SU-DHL-6 (cell line): ENCODE measurements around the gene NPAT.

Experiments used
- H2AFZ ChIP-seq: fragments of 200-600 bp; sonication (generic); 2 replicates; pipeline ENCODE4 v1.6.1; 2014; ENCODE audit warnings: low read depth, mild to moderate bottlenecking, moderate library complexity, mixed read lengths, antibody characterized with exemption, low read length; ENCODE audit not compliant: severe bottlenecking
- H3F3A ChIP-seq: fragments of 200-600 bp; shearing (Covaris generic); 2 replicates; pipeline ENCODE4 v1.6.0; 2016; ENCODE audit warnings: antibody characterized with exemption, mild to moderate bottlenecking; ENCODE audit not compliant: insufficient read depth
- H3K27ac ChIP-seq: fragments of 200-600 bp; sonication (generic); 2 replicates; pipeline ENCODE4 v1.5.1; 2016; ENCODE audit warnings: low read depth, mild to moderate bottlenecking, low read length, moderate library complexity, mixed read lengths
- H3K27me3 ChIP-seq: fragments of 200-600 bp; sonication (generic), shearing (Covaris generic); 2 replicates; pipeline ENCODE4 v1.6.0; 2014; ENCODE audit warnings: mild to moderate bottlenecking, low read length
- H3K36me3 ChIP-seq: fragments of 200-600 bp; sonication (generic); 2 replicates; pipeline ENCODE4 v1.6.1; 2014; ENCODE audit warnings: mild to moderate bottlenecking, low read length, mixed read lengths
- H3K4me2 ChIP-seq: fragments of 300-600, 200-600 bp; shearing (Covaris generic), sonication (generic); 2 replicates; pipeline ENCODE4 v1.6.0; 2014; ENCODE audit warnings: low read length, low read depth, mild to moderate bottlenecking; ENCODE audit not compliant: poor library complexity, severe bottlenecking
- H3K4me3 ChIP-seq: fragments of 200-600 bp; sonication (generic); 2 replicates; pipeline ENCODE4 v1.5.1; 2014; ENCODE audit warnings: antibody characterized with exemption, low read length, mild to moderate bottlenecking, mixed read lengths; ENCODE audit not compliant: insufficient read depth, poor library complexity, severe bottlenecking
- H3K79me2 ChIP-seq: fragments of 200-600 bp; sonication (generic); 2 replicates; pipeline ENCODE4 v1.6.1; 2014; ENCODE audit warnings: mild to moderate bottlenecking, low read length, moderate library complexity; ENCODE audit not compliant: insufficient read depth
- H3K9ac ChIP-seq: fragments of 200-600 bp; sonication (generic); 2 replicates; pipeline ENCODE4 v1.7.0; 2014; ENCODE audit warnings: mild to moderate bottlenecking, low read length
- H3K9me2 ChIP-seq: fragments of 200-600 bp; sonication (generic); replicated peaks from 2 replicates; pipeline ENCODE4 v1.6.1; 2014; ENCODE audit warnings: low read length; ENCODE audit not compliant: insufficient read depth
- H3K9me3 ChIP-seq: fragments of 200-600 bp; sonication (generic); 2 replicates; pipeline ENCODE4 v1.6.1; 2014; ENCODE audit warnings: low read length, mixed read lengths; ENCODE audit not compliant: insufficient read depth
- H4K20me1 ChIP-seq: fragments of 200-600 bp; sonication (generic); 2 replicates; pipeline ENCODE4 v1.6.1; 2014; ENCODE audit warnings: low read depth, mild to moderate bottlenecking, antibody characterized with exemption, low read length, moderate library complexity, mixed read lengths
- EZH2phosphoT487 ChIP-seq: fragments of 200-600 bp; sonication (generic), shearing (Covaris generic); conservative IDR thresholded peaks from 2 replicates; pipeline ENCODE4 v1.6.1; 2018; ENCODE audit warnings: mild to moderate bottlenecking, antibody characterized with exemption, low read length, moderate library complexity, mixed read lengths
- TF ChIP-seq, protein P1 (sequence below): fragments of 200-600 bp; sonication (generic); IDR thresholded peaks from one replicate; pipeline ENCODE4 v1.5.1; 2017; ENCODE audit warnings: antibody characterized with exemption, mild to moderate bottlenecking, low read length, moderate library complexity; ENCODE audit not compliant: insufficient read depth, poor library complexity, severe bottlenecking

NPAT gene

DNA sequence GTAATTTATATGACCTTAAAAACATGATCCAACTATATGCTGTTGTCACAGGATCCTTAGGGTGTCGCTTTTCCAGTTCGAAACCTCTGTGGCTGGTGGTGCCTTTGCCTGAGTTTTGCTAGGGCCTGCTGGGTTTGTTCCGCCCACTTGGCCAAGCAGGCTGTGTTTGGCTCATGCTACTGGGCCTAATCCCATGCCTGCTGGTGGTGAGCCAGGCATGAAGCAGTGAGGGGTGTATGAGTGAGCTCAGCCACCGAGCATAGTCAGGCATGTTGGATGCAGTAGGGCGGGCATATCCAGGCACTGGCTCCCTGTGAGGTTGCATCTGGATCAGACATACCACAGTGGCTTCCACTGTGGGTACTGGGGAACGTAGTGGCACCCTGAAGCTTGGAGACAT, 16.3 kb downstream of the NPAT start:
- Histone ChIP-seq H3K79me2 (peaks cover 98% of the 10 kb centered on the region), H3K9ac (no peak overlapping the region), H4K20me1 (no peaks in the 10 kb centered on the region), H3F3A (no peaks in the 10 kb centered on the region), H3K4me3 (no peak overlapping the region), H3K27me3 (no peaks in the 10 kb centered on the region), H3K9me2 (no peaks in the 10 kb centered on the region), H3K36me3 (peaks cover 71% of the 10 kb centered on the region), H2AFZ (no peak overlapping the region), H3K4me2 (no peak overlapping the region), H3K9me3 (peaks cover 47% of the 10 kb centered on the region), H3K27ac (no peak overlapping the region)
- TF ChIP-seq, protein P1, sequence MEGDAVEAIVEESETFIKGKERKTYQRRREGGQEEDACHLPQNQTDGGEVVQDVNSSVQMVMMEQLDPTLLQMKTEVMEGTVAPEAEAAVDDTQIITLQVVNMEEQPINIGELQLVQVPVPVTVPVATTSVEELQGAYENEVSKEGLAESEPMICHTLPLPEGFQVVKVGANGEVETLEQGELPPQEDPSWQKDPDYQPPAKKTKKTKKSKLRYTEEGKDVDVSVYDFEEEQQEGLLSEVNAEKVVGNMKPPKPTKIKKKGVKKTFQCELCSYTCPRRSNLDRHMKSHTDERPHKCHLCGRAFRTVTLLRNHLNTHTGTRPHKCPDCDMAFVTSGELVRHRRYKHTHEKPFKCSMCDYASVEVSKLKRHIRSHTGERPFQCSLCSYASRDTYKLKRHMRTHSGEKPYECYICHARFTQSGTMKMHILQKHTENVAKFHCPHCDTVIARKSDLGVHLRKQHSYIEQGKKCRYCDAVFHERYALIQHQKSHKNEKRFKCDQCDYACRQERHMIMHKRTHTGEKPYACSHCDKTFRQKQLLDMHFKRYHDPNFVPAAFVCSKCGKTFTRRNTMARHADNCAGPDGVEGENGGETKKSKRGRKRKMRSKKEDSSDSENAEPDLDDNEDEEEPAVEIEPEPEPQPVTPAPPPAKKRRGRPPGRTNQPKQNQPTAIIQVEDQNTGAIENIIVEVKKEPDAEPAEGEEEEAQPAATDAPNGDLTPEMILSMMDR: no peak
- no peak for TF ChIP-seq EZH2phosphoT487

DNA sequence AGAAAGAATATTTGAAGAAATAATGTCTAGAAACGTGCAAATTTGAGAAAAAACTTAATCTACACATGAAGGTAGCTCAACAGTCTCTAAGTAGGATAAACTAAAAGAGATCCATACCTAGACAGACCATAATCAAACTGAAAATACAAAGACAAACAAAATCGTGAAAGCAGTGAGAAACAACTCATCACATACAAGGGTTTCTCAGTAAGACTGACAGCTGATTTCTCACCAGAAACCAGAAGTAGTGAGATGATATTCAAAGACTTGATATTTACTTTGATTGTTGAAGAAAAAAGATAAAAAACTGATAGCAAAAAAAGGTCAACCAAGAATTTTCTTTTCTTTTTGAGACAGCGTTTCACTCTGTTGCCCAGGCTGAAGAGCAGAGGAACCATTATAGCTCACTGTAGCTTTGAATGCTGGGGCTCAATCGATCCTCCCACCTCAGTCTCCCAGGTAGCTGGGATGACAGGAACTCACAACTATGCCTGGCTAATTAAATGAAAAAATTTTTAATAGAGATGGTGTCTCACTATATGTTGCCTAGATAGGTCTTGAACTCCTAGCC, 17.4 kb downstream of the NPAT start:
- no peaks in the 10 kb centered on the region for H3K27me3 ChIP-seq
- no peak overlapping the region for H3K4me3 ChIP-seq
- H3F3A ChIP-seq: no peaks in the 10 kb centered on the region
- H3K79me2 ChIP-seq: peaks cover 98% of the 10 kb centered on the region
- no peak overlapping the region for H3K9ac ChIP-seq
- H3K36me3 ChIP-seq: peaks cover 63% of the 10 kb centered on the region
- no peak overlapping the region for H2AFZ ChIP-seq
- H3K27ac ChIP-seq: no peak overlapping the region
- H3K9me3 ChIP-seq: peaks cover 47% of the 10 kb centered on the region
- H4K20me1 ChIP-seq: no peaks in the 10 kb centered on the region
- TF ChIP-seq, protein P1: no peak
- TF ChIP-seq EZH2phosphoT487: no peak
- no peaks in the 10 kb centered on the region for H3K9me2 ChIP-seq
- H3K4me2 ChIP-seq: no peak overlapping the region

DNA sequence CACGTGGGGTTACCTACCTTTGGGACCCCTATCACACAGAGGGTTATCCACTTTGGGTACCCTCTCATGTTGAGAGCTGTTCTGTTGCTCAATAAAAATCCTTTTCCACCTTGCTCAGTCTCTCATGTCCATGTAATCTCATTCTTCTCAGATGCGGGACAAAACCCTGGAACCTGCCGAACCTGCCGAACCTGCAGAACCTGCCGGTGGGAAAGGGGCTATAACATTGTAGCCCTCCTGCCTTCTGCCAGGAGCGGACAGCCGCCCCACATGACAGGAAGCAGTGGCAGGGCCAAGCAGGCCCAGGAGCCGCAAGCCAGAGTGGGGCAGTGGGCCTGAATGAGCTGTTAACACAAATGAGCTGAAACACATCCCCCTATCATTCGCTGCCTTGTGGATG, 18.1 kb downstream of the NPAT start:
- H3K4me2 ChIP-seq: no peak overlapping the region
- peaks cover 47% of the 10 kb centered on the region for H3K9me3 ChIP-seq
- peaks cover 60% of the 10 kb centered on the region for H3K36me3 ChIP-seq
- no peak overlapping the region for H2AFZ ChIP-seq
- H3K9me2 ChIP-seq: no peaks in the 10 kb centered on the region
- no peak for TF ChIP-seq EZH2phosphoT487
- TF ChIP-seq, protein P1: no peak
- H3K4me3 ChIP-seq: no peak overlapping the region
- no peaks in the 10 kb centered on the region for H3K27me3 ChIP-seq
- no peaks in the 10 kb centered on the region for H3F3A ChIP-seq
- no peak overlapping the region for H3K27ac ChIP-seq
- no peaks in the 10 kb centered on the region for H4K20me1 ChIP-seq
- peaks cover 98% of the 10 kb centered on the region for H3K79me2 ChIP-seq
- H3K9ac ChIP-seq: no peak overlapping the region
